HG03521 (cell line): ENCODE results near the gene AP2A1.

Experiments used
- ATAC-seq: cut with Tn5 transposase; IDR thresholded peaks from one replicate; pipeline ENCODE4 v1.9.1; 2021; ENCODE audit warnings: mild to moderate bottlenecking, moderate library complexity; ENCODE audit not compliant: unreplicated experiment

The AP2A1 gene

GRCh38 chr19:49792829-49793560 lies 26.2 kb downstream of the AP2A1 start:
- ATAC-seq = no peak

GRCh38 chr19:49793561-49793840 lies 26.7 kb downstream of the AP2A1 start:
- no peak for ATAC-seq

GRCh38 chr19:49795615-49796014 lies 28.8 kb downstream of the AP2A1 start:
- no peak for ATAC-seq

- no peak for ATAC-seq
Measured at GRCh38 chr19:49798574-49798973, 31.8 kb downstream of the AP2A1 start.

- ATAC-seq = no peak
Measured at GRCh38 chr19:49799271-49799797, 32.5 kb downstream of the AP2A1 start.

- ATAC-seq = no peak
Measured at GRCh38 chr19:49799798-49800376, 33.1 kb downstream of the AP2A1 start.

- no peak for ATAC-seq
Measured at GRCh38 chr19:49800771-49801170, 34.0 kb downstream of the AP2A1 start.

GRCh38 chr19:49801401-49801888 lies 34.6 kb downstream of the AP2A1 start:
- ATAC-seq = no peak

GRCh38 chr19:49801966-49802661 lies 35.3 kb downstream of the AP2A1 start:
- ATAC-seq = no peak

GRCh38 chr19:49802836-49803528 lies 36.2 kb downstream of the AP2A1 start:
- ATAC-seq = no peak

GRCh38 chr19:49803529-49803856 lies 36.7 kb downstream of the AP2A1 start:
- no peak for ATAC-seq

- no peak for ATAC-seq
Measured at GRCh38 chr19:49805822-49806619, 39.2 kb downstream of the AP2A1 start.

- ATAC-seq = no peak
Measured at GRCh38 chr19:49806620-49806959, 39.8 kb downstream of the AP2A1 start.

- ATAC-seq = no peak
Measured at GRCh38 chr19:49807058-49807903, 40.5 kb downstream of the AP2A1 start.

- ATAC-seq = no peak
Measured at GRCh38 chr19:49807904-49808675, 41.3 kb downstream of the AP2A1 start.

- no peak for ATAC-seq
Measured at GRCh38 chr19:49808711-49809159, 41.9 kb downstream of the AP2A1 start.

- no peak for ATAC-seq
Measured at GRCh38 chr19:49809160-49809940, 42.5 kb downstream of the AP2A1 start.

GRCh38 chr19:49809941-49810389 lies 43.2 kb downstream of the AP2A1 start:
- ATAC-seq = no peak
